Endothelial cell of umbilical vein (primary cell): ENCODE data around the gene ABCC1. TPM values are rescaled to one million over a fixed set of nuclear protein-coding genes. Genes with fewer than 3 reads are reported as not detected.

Source experiments
- BruUV-seq: library from RNA; stranded (reverse); fragments of 400-500 nt; replicated peaks from 2 replicates; lab custom pipeline; 2021; lab: Mats Ljungman, UMichigan
- CTCF ChIA-PET: fragments of 300-600, 350-600 bp; sonication (Branson Sonifier 250); formaldehyde crosslinking; loops from one replicate; lab custom pipeline; 2021; ENCODE audit warnings: antibody characterized with exemption, inconsistent platforms; lab: Charles Lee
- POLR2A ChIA-PET: fragments of 300-600, 350-600 bp; sonication (Branson Sonifier 250); formaldehyde crosslinking; loops from one replicate; lab custom pipeline; 2021; ENCODE audit warnings: antibody characterized with exemption, inconsistent platforms; lab: Charles Lee
- DNase-seq: peaks from one replicate; pipeline ENCODE4 v3.0.0-alpha.2; 2011; ENCODE audit warnings: low read depth, low spot score
- FAIRE-seq: peaks from 2 replicates; lab custom pipeline; 2011; peaks lifted over from hg19 to GRCh38; lab: Jason Lieb, UNC
- H2AFZ ChIP-seq: 2 replicates; pipeline ENCODE4 v1.6.0; 2012; ENCODE audit warnings: low read depth, low read length, control low read depth, inconsistent platforms
- H3K27ac ChIP-seq: 2 replicates; pipeline ENCODE4 v1.5.1; 2011; ENCODE audit warnings: low read depth, mild to moderate bottlenecking, control low read depth, low read length, moderate library complexity; ENCODE audit not compliant: insufficient read depth
- H3K27me3 ChIP-seq, 2 experiments: 2 replicates each; pipeline versions ENCODE4 v1.6.0 to v1.6.1; 2011; ENCODE audit warnings: low read length in 2 of 2, mixed read lengths in 1 of 2; ENCODE audit not compliant: control insufficient read depth in 2 of 2, insufficient read depth in 2 of 2
- H3K36me3 ChIP-seq, 2 experiments: 2 replicates in 1 of 2; 3 replicates in 1 of 2; pipeline ENCODE4 v1.5.1; 2011; ENCODE audit warnings: low read length in 2 of 2, mild to moderate bottlenecking in 1 of 2, moderate library complexity in 1 of 2; ENCODE audit not compliant: control insufficient read depth in 2 of 2, insufficient read depth in 2 of 2; ENCODE audit errors: extremely low read depth in 1 of 2
- H3K4me1 ChIP-seq: 3 replicates; pipeline ENCODE4 v1.5.1; 2011; ENCODE audit warnings: mild to moderate bottlenecking, low read length; ENCODE audit not compliant: control insufficient read depth, insufficient read depth; ENCODE audit errors: extremely low read depth
- H3K4me2 ChIP-seq: 2 replicates; pipeline ENCODE4 v1.6.1; 2011; ENCODE audit warnings: low read length, control low read depth, mixed read lengths; ENCODE audit not compliant: insufficient read depth
- H3K4me3 ChIP-seq, 3 experiments: fragments of 200-600 bp in 1 of 3; sonication (generic), shearing (Covaris generic) in 1 of 3; replicated peaks in 1 of 3; 2 replicates each; pipeline ENCODE4 v1.5.1; 2011 to 2016; ENCODE audit warnings: control low read depth in 3 of 3, low read length in 3 of 3, mild to moderate bottlenecking in 2 of 3, inconsistent platforms in 1 of 3, low read depth in 1 of 3, moderate library complexity in 1 of 3; ENCODE audit not compliant: insufficient read depth in 1 of 3
- H3K79me2 ChIP-seq: 2 replicates; pipeline ENCODE4 v1.6.0; 2012; ENCODE audit warnings: low read length, inconsistent platforms; ENCODE audit not compliant: control insufficient read depth, insufficient read depth
- H3K9ac ChIP-seq: replicated peaks from 2 replicates; pipeline ENCODE3; 2011; ENCODE audit warnings: low read length, control low read depth; ENCODE audit not compliant: insufficient read depth; ENCODE audit errors: extremely low read depth
- H3K9me1 ChIP-seq: replicated peaks from 3 replicates; pipeline ENCODE4 v1.6.0; 2011; ENCODE audit warnings: mild to moderate bottlenecking, low read length; ENCODE audit not compliant: control insufficient read depth, insufficient read depth; ENCODE audit errors: extremely low read depth
- H3K9me3 ChIP-seq: replicated peaks from 2 replicates; pipeline ENCODE4 v1.5.1; 2012; ENCODE audit warnings: low read length, inconsistent platforms; ENCODE audit not compliant: control insufficient read depth, insufficient read depth
- H4K20me1 ChIP-seq: replicated peaks from 2 replicates; pipeline ENCODE3; 2011; ENCODE audit warnings: mild to moderate bottlenecking, low read length; ENCODE audit not compliant: control insufficient read depth, insufficient read depth; ENCODE audit errors: extremely low read depth
- CTCF ChIP-seq, 2 donors: IDR thresholded peaks; 1 replicate in 1 of 2; 2 replicates in 1 of 2; pipeline ENCODE4 v1.5.1; 2011; ENCODE audit warnings: low read length in 2 of 2, mild to moderate bottlenecking in 2 of 2, moderate library complexity in 2 of 2, control low read depth in 1 of 2, inconsistent platforms in 1 of 2, low read depth in 1 of 2; ENCODE audit not compliant: insufficient read depth in 1 of 2; ENCODE audit errors: extremely low read depth in 1 of 2
- FOS ChIP-seq: IDR thresholded peaks from 2 replicates; pipeline ENCODE4 v1.6.1; 2011; ENCODE audit warnings: mild to moderate bottlenecking, low read length, moderate library complexity, borderline replicate concordance; ENCODE audit not compliant: insufficient read depth
- GATA2 ChIP-seq: IDR thresholded peaks from 2 replicates; pipeline ENCODE4 v1.7.0; 2011; ENCODE audit warnings: low read depth, mild to moderate bottlenecking, moderate library complexity, mixed read lengths, low read length; ENCODE audit not compliant: insufficient read length, insufficient read depth
- MAX ChIP-seq: IDR thresholded peaks from 2 replicates; pipeline ENCODE4 v1.6.1; 2011; ENCODE audit not compliant: insufficient read depth, insufficient read length
- MYC ChIP-seq: IDR thresholded peaks from one replicate; pipeline ENCODE4 v1.6.1; 2011; ENCODE audit warnings: mild to moderate bottlenecking, low read depth, low read length
- POLR2AphosphoS5 ChIP-seq: IDR thresholded peaks from 2 replicates; pipeline ENCODE4 v1.6.1; 2012; ENCODE audit warnings: low read depth, mild to moderate bottlenecking, control low read depth, low read length, moderate library complexity; ENCODE audit not compliant: insufficient read depth
- dilution Hi-C: fragments of 300-500 bp; cut with MboI; formaldehyde crosslinking; loops from one replicate; pipeline ENCODE4 v1.15.0; 2019; ENCODE audit warnings: low sequenced_read_pairs; ENCODE audit not compliant: extremely low pct_ligation_motif_present
- intact Hi-C: fragments of 100-400 bp; cut with micrococcal nuclease; formaldehyde crosslinking; loops from one replicate; pipeline ENCODE4 v1.10.0; 2022
- polyA plus RNA-seq, 4 experiments: library from polyadenylated mRNA; depleted of rRNA in 3 of 4; stranded (reverse) in 3 of 4; unstranded in 1 of 4; fragments of >200 nt; gene quantifications; 2 replicates each; pipeline versions ENCODE4 v1.2.1 to v1.2.3, GENCODE V29; 2011 to 2012; ENCODE audit warnings: missing spikeins in 1 of 4
- total RNA-seq: library from RNA; stranded (reverse); gene quantifications from 2 replicates; pipeline ENCODE4 v1.2.3, GENCODE V29; 2021

The ABCC1 gene
- total and polyA plus RNA-seq, 2 donors (not counting 3 experiments of a cell fraction or from before 2014, with no cell fraction given): 46.1 to 89.2 TPM

- no peak overlapping the region for H3K27ac ChIP-seq
- no peak overlapping the region for H3K4me2 ChIP-seq
- H3K9me3 ChIP-seq: no peaks in the 10 kb centered on the region
- no peaks in the 10 kb centered on the region for H3K9me1 ChIP-seq
- no peak for TF ChIP-seq MAX
- no peak for TF ChIP-seq GATA2
- no peak for TF ChIP-seq CTCF (IDR thresholded peaks at IDR 0.05; ENCODE audit: extremely low read depth in 1 of 2, insufficient read depth in 1 of 2, low read depth in 1 of 2, low read length in 2 of 2)
- TF ChIP-seq MYC: no peak
- TF ChIP-seq FOS: no peak
- TF ChIP-seq POLR2AphosphoS5: no peak
- FAIRE-seq: no peak
- dilution Hi-C loops: no loop called here
- POLR2A ChIA-PET: no interaction called here
- peaks cover 8 to 10% of the 10 kb centered on the region in 2 experiments for H3K36me3 ChIP-seq
- no TSS peak for BruUV-seq
- CTCF ChIA-PET: interaction anchor here (0.7 to 4.7 kb wide), 9 partner anchors 9 to 156 kb away, joined by 3 to 37 read pairs (median 3); no protein-coding TSS in a partner anchor
- peaks cover 23% of the 10 kb centered on the region for H3K4me1 ChIP-seq
- H3K79me2 ChIP-seq: peaks cover 35% of the 10 kb centered on the region
- no peak overlapping the region for H3K9ac ChIP-seq
- intact Hi-C loops: no loop called here
- H4K20me1 ChIP-seq: no peaks in the 10 kb centered on the region
- no peaks in the 10 kb centered on the region for H3K27me3 ChIP-seq
- DNase-seq: no peak
- H2AFZ ChIP-seq: no peak overlapping the region
- H3K4me3 ChIP-seq: no peak overlapping the region
These were observed 82.0 kb downstream of the ABCC1 start for GRCh38 chr16:16031401-16031800.
